Nephron (organoid): ENCODE data around the gene BDKRB2.

Source experiments
- H3K27ac Mint-ChIP-seq, 3 experiments: 2 replicates each; pipeline ENCODE4 v1.8.0; 2020; ENCODE audit warnings: mixed read lengths in 3 of 3, mild to moderate bottlenecking in 2 of 3, moderate library complexity in 1 of 3
- H3K27me3 Mint-ChIP-seq: 2 replicates; pipeline ENCODE4 v1.8.0; 2021; ENCODE audit warnings: low read depth, mild to moderate bottlenecking, moderate library complexity, mixed read lengths
- H3K36me3 Mint-ChIP-seq: 2 replicates; pipeline ENCODE4 v1.8.0; 2020; ENCODE audit warnings: low read depth, mixed read lengths
- H3K4me1 Mint-ChIP-seq: 2 replicates; pipeline ENCODE4 v1.8.0; 2020; ENCODE audit warnings: mixed read lengths
- H3K4me3 Mint-ChIP-seq, 3 experiments: 2 replicates each; pipeline ENCODE4 v1.8.0; 2020; ENCODE audit warnings: mild to moderate bottlenecking in 3 of 3, mixed read lengths in 3 of 3, moderate library complexity in 2 of 3
- H3K9me3 Mint-ChIP-seq: 2 replicates; pipeline ENCODE4 v1.8.0; 2020; ENCODE audit warnings: mixed read lengths
- TF ChIP-seq, protein P1 (sequence below), 3 experiments: fragments of 200-600 bp; sonication (generic); IDR thresholded peaks; one replicate each; pipeline ENCODE4 v1.5.0; 2021; ENCODE audit warnings: antibody characterized with exemption in 3 of 3; ENCODE audit not compliant: unreplicated experiment in 3 of 3

Gene BDKRB2

DNA sequence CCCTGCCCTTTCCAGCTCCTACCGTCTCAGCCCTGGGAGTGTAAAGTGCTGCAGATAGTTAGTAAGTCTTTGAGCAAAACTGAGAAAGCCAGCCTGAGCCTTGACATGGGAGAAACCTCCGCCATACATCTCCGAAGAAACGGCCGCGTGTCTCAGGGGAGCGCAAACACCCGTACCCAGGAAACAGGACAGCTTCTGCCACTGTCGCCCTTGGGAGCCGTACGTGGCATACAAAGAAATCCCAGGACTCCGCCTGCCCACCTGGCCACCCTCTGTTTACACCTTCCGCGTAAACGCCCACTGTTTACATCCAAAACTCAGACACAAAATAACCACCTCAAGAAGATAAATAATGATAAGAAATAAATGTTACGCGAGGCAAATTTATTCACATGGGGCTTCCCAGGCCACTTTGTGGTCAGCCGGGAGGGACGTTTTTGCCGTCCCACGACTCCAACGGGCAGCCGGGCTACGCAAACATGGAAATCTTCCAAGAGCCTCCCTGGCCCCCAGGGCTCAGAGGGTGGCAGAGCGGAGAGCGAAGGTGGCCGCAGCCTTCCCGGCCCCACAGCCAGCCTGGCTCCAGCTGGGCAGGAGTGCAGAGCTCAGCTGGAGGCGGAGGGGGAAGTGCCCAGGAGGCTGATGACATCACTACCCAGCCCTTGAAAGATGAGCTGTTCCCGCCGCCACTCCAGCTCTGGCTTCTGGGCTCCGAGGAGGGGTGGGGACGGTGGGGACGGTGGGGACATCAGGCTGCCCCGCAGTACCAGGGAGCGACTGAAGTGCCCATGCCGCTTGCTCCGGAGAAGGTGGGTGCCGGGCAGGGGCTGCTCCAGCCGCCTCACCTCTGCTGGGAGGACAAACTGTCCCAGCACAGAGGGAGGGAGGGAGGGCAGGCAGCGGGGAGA lies at the start of gene BDKRB2:
BDKRB2 (plus strand) TSS at position 689 of the 908 bp plus-strand sequence. CDS start 32,269 bp downstream, outside the sequence.
- Mint-ChIP-seq H3K4me3 (peak within 1 kb of the TSS; percentile 63 to 81 (median 78)), H3K36me3 (no peaks in the 10 kb centered on the region), H3K27ac (peak within 1 kb of the TSS in 2 of 3 experiments; percentile 0 to 27), H3K27me3 (peaks cover 41% of the 10 kb centered on the region), H3K4me1 (peaks cover 13% of the 10 kb centered on the region), H3K9me3 (no peaks in the 10 kb centered on the region)
- TF ChIP-seq, protein P1, sequence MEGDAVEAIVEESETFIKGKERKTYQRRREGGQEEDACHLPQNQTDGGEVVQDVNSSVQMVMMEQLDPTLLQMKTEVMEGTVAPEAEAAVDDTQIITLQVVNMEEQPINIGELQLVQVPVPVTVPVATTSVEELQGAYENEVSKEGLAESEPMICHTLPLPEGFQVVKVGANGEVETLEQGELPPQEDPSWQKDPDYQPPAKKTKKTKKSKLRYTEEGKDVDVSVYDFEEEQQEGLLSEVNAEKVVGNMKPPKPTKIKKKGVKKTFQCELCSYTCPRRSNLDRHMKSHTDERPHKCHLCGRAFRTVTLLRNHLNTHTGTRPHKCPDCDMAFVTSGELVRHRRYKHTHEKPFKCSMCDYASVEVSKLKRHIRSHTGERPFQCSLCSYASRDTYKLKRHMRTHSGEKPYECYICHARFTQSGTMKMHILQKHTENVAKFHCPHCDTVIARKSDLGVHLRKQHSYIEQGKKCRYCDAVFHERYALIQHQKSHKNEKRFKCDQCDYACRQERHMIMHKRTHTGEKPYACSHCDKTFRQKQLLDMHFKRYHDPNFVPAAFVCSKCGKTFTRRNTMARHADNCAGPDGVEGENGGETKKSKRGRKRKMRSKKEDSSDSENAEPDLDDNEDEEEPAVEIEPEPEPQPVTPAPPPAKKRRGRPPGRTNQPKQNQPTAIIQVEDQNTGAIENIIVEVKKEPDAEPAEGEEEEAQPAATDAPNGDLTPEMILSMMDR (IDR thresholded peaks at IDR 0.05; ENCODE audit: unreplicated experiment in 3 of 3): no peak

DNA sequence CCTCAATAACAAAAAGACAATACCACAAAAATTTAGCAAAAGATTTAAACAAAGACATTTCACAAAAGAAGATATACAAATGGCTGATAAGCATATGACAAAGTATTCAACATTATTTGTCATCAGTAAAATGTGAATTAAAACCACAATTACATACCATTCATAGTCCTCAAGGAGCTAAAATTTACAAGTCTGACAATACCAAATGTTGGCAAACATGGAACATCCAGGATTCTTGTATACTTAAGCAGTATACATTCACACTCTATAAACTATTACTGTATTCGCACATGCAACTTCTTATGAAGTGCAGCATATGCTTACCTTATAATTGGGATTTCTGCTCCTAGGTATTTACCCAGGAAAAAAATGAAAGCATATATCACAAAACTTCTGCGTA lies 49.7 kb upstream of the BDKRB2 start:
- Mint-ChIP-seq H3K36me3 (no peaks in the 10 kb centered on the region), H3K4me3 (no peak overlapping the region)
- TF ChIP-seq, protein P1 (IDR thresholded peaks at IDR 0.05; ENCODE audit: unreplicated experiment in 3 of 3): no peak

DNA sequence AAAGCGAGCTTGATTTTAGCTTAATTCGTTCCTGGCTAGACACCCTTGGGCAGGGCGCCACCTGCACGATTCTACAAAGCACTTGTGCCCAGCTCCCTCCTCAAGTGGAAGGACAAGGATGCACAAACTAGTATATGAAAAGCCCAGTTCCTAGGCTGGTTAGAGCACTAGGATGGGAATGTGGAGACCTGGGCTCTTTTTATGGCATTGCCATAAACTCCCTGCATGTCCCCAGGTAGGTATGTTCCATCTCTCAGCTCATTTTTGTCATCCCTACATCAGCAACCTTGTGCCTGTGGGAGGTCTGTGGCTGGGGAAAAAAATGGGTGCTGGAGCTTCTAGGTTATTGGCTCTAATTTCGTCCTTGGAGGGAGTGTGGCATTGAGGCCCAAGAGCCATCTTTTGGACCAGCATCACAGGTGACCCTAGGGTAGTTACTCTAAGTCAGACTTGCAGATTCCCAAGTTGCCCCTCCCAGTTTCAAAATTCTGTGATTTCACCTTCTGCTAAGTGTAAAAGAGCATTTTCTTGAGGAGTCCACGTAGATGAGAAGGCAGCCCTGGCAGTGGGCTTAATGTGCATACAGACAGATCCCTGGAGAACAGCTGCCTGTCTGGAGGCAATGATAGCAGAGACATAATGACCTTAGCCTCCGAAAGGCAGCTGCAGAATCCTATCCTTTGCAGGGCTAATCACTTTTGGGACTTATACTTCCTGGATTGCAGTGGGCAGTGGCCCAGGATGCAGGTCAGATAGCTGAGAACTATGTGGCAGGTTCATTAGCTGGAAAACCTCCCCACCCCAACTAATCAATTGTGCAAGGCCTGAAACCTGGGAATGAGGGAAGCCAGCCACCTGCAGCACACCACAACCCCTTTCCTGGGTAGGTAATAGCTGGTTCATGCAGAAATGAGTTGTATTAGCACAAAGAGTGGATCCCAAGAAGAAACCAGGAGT lies 47.6 kb upstream of the BDKRB2 start:
- H3K4me1 Mint-ChIP-seq: peaks cover 10% of the 10 kb centered on the region
- H3K4me3 Mint-ChIP-seq: no peak overlapping the region
- peaks cover 10% of the 10 kb centered on the region for H3K27me3 Mint-ChIP-seq
- H3K9me3 Mint-ChIP-seq: no peaks in the 10 kb centered on the region
- TF ChIP-seq, protein P1 (IDR thresholded peaks at IDR 0.05; ENCODE audit: unreplicated experiment in 3 of 3): no peak
- H3K36me3 Mint-ChIP-seq: no peaks in the 10 kb centered on the region
- H3K27ac Mint-ChIP-seq: peak overlapping the region in 1 of 3 experiments; percentile 37

More for the DNA sequence above, 49.7 kb upstream of the BDKRB2 start:
- Mint-ChIP-seq H3K4me1 (peaks cover 8% of the 10 kb centered on the region), H3K27ac (no peak overlapping the region), H3K27me3 (peaks cover 7% of the 10 kb centered on the region), H3K9me3 (no peaks in the 10 kb centered on the region)

DNA sequence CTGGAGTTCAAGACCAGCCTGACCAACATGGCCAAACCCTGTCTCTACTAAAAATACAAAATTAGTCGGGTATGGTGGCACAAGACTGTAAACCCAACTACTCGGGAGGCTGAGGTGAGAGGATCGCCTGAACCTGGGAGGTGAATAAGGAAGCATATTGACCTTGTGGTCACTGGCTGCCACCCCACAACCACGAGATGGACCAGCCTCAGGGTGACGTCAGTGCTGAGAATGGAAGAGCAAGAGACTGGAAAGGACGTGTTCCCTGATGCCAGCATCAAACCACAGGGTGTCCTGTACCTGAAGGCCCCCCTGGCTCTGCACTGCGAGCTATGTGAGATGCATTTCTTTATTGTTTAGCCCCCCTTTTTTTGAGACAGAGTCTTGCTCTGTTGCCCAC lies 45.9 kb upstream of the BDKRB2 start:
- Mint-ChIP-seq H3K27ac (no peak overlapping the region), H3K4me3 (no peak overlapping the region), H3K9me3 (no peaks in the 10 kb centered on the region), H3K27me3 (peaks cover 16% of the 10 kb centered on the region), H3K36me3 (no peaks in the 10 kb centered on the region), H3K4me1 (peaks cover 10% of the 10 kb centered on the region)
- TF ChIP-seq, protein P1 (IDR thresholded peaks at IDR 0.05; ENCODE audit: unreplicated experiment in 3 of 3): no peak

DNA sequence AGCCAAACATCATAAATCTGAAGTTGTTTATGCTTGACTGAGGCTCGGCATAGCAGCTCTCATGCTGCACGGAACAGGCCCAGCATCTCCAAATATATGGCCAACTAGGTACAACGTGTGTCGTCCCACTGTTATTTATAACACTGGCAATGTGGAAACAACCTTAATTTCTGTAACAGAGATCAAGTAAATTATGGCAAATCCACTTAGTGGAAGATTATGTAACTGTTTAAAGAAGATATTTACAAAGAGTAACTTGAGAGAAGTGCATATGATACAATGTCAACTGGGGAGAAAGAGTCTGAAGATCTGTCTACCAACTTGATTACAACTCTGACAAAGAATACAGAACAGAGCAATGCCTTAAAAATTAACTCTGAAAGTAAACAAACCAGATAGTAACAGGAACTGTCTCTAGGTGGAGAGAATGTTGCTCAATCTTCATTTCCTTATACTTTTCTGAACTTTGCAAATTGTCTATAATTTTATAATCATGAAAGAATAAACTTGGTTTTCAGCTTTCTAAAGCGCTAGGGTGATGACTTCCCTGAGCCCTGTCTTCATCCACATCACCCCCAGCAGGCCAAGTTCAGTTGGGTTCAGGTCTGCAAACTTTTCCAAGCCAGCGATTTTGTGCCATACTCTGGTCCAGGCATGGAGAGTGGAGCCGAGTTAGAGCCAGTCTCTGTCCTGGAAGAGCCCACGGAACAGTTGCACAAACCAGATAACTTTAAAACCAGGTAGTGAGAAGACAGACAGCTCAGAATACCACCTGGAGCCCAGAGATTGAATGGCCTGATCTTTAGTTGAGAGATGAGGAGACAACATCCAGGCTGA lies 44.3 kb upstream of the BDKRB2 start:
- peaks cover 10% of the 10 kb centered on the region for H3K4me1 Mint-ChIP-seq
- no peaks in the 10 kb centered on the region for H3K36me3 Mint-ChIP-seq
- H3K27me3 Mint-ChIP-seq: peaks cover 22% of the 10 kb centered on the region
- TF ChIP-seq, protein P1 (IDR thresholded peaks at IDR 0.05; ENCODE audit: unreplicated experiment in 3 of 3): no peak
- no peak overlapping the region for H3K27ac Mint-ChIP-seq
- H3K4me3 Mint-ChIP-seq: no peak overlapping the region
- H3K9me3 Mint-ChIP-seq: no peaks in the 10 kb centered on the region
